Iris pigment epithelial cell (primary cell): Measurements from ENCODE around the gene RAD18.

ENCODE experiments used
- DNase-seq: peaks from one replicate; pipeline ENCODE4 v3.0.0-alpha.2; 2011; ENCODE audit warnings: low read depth

RAD18 gene

GRCh38 chr3:8985876-8986275 is 22.6 kb upstream of the RAD18 start:
- DNase-seq = no peak

- no peak for DNase-seq
These were observed 22.1 kb upstream of the RAD18 start for GRCh38 chr3:8985411-8985831.

GRCh38 chr3:8984526-8984925 is 21.3 kb upstream of the RAD18 start:
- no peak for DNase-seq

- no peak for DNase-seq
These were observed 20.8 kb upstream of the RAD18 start for GRCh38 chr3:8984081-8984480.

- no peak for DNase-seq
These were observed 20.3 kb upstream of the RAD18 start for GRCh38 chr3:8983591-8983990.

GRCh38 chr3:8983026-8983425 is 19.8 kb upstream of the RAD18 start:
- no peak for DNase-seq

- no peak for DNase-seq
These were observed 19.2 kb upstream of the RAD18 start for GRCh38 chr3:8982509-8982908.

GRCh38 chr3:8981700-8982099 is 18.4 kb upstream of the RAD18 start:
- DNase-seq = no peak

GRCh38 chr3:8981296-8981695 is 18.0 kb upstream of the RAD18 start:
- no peak for DNase-seq

GRCh38 chr3:8980756-8981257 is 17.5 kb upstream of the RAD18 start:
- DNase-seq = no peak

- DNase-seq = no peak
These were observed 16.0 kb upstream of the RAD18 start for GRCh38 chr3:8979262-8979661.

GRCh38 chr3:8978551-8978950 is 15.3 kb upstream of the RAD18 start:
- no peak for DNase-seq

GRCh38 chr3:8976540-8977182 is 13.4 kb upstream of the RAD18 start:
- no peak for DNase-seq

- DNase-seq = no peak
These were observed 12.1 kb upstream of the RAD18 start for GRCh38 chr3:8975081-8976020.

GRCh38 chr3:8974458-8974857 is 11.2 kb upstream of the RAD18 start:
- DNase-seq = no peak

- peak; percentile 62 for DNase-seq
These were observed 9.4 kb upstream of the RAD18 start for GRCh38 chr3:8972639-8973038.

- DNase-seq = peak; percentile 55
These were observed 7.8 kb upstream of the RAD18 start for GRCh38 chr3:8970971-8971589.

GRCh38 chr3:8969241-8969640 is 6.0 kb upstream of the RAD18 start:
- no peak for DNase-seq

- DNase-seq = no peak
These were observed 5.2 kb upstream of the RAD18 start for GRCh38 chr3:8968375-8968882.

GRCh38 chr3:8967553-8967952 is 4.3 kb upstream of the RAD18 start:
- DNase-seq = no peak

GRCh38 chr3:8966820-8967348 is 3.6 kb upstream of the RAD18 start:
- no peak for DNase-seq

GRCh38 chr3:8966150-8966819 is 3.0 kb upstream of the RAD18 start:
- DNase-seq = no peak
